Erythroblast (primary cell): Measurements from ENCODE around the gene INHBB.

Experiments used
- DNase-seq, 2 experiments: peaks; one replicate each; lab custom pipeline; 2025; lab: John Stamatoyannopoulos, UW
- GATA1 ChIP-seq: IDR thresholded peaks from 2 replicates; pipeline ENCODE4 v1.6.1; 2011; ENCODE audit warnings: low read depth, mild to moderate bottlenecking, control low read depth, low read length, moderate library complexity
- POLR2A ChIP-seq: IDR thresholded peaks from 2 replicates; pipeline ENCODE4 v1.6.1; 2011; ENCODE audit warnings: mild to moderate bottlenecking, low read length

The INHBB gene

DNA sequence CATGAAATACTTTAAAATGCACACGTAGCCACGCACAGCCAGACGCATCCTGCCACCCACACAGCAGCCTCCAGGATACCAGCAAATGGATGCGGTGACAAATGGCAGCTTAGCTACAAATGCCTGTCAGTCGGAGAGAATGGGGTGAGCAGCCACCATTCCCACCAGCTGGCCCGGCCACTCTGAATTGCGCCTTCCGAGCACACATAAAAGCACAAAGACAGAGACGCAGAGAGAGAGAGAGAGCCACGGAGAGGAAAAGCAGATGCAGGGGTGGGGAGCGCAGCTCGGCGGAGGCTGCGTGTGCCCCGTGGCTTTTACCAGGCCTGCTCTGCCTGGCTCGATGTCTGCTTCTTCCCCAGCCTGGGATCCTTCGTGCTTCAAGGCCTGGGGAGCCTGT, 4.1 kb downstream of the INHBB start:
- TF ChIP-seq GATA1 (no peak), POLR2A (no peak)
- no peak for DNase-seq

DNA sequence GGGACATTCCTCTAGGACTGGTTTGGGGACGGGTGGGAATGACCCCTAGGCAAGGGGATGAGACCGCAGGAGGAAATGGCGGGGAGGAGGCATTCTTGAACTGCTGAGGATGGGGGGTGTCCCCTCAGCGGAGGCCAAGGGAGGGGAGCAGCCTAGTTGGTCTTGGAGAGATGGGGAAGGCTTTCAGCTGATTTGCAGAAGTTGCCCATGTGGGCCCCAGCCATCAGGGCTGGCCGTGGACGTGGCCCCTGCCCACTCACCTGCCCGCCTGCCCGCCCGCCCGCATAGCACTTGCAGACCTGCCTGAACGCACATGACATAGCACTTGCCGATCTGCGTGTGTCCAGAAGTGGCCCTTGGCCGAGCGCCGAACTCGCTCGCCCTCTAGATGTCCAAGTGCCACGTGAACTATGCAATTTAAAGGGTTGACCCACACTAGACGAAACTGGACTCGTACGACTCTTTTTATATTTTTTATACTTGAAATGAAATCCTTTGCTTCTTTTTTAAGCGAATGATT, 4.9 kb downstream of the INHBB start:
- no peak for DNase-seq
- TF ChIP-seq POLR2A (no peak), GATA1 (no peak)

DNA sequence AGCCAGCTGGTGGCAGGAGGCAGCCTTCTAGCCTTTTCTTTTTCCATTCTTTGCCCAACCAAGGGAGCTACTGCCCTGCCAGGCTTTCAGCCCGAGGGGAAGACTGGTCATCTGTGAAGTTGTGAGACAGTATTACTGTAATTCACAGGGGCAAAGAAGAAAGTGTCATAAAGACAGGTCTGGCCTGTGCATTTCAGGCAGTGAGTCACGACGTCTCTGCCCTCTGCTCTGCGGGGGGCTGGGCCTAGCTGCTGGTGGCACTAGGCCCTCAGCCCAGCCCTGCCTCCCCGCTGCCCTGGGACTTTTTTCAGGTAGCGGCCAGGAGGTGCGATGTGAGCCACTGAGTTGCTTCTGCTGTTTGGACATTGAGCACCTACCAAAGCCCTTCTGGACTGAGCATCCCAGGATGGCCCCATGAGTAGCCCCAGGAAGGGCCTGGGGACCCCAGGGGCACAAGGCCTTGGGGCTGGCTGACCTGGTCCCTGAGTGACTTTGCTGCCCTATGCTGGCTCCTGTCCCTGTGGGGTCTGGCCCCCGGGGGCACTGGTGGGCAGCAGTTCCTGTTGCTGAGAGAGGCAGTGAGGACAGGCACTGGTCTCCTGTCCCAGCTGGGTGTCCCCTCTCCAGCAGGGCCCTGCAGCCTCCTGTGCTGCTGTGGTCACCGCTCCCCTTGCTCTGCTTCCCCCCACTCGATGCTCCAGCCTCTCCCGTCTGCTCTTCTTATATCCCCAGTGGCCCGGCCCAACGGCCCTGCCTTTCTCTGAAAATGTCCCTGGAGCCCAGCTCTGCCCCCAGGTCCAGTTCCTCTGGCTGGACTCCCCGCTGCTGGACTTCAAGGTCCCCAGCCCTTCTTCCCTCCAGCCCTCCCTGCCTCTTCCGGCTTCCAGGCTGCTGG, 7.0 kb downstream of the INHBB start:
- DNase-seq, result no peak
- TF ChIP-seq POLR2A, result no peak
- no peak for TF ChIP-seq GATA1

DNA sequence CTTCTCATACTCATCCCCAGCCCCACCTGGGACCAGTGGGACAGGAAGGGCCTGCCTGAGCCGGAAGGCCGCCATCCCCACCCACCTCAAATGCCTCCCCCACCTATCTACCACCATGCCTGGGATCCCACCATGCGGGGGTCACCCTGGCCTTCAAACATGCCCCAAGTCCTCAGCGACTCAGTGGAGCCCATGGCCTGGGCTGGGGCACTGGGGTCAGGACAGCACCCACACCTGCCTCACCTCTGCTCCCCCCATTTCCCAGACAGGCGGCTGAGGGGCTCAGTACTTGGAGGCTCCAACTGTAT, 7.6 kb downstream of the INHBB start:
- TF ChIP-seq GATA1 (no peak), POLR2A (no peak)
- no peak for DNase-seq

DNA sequence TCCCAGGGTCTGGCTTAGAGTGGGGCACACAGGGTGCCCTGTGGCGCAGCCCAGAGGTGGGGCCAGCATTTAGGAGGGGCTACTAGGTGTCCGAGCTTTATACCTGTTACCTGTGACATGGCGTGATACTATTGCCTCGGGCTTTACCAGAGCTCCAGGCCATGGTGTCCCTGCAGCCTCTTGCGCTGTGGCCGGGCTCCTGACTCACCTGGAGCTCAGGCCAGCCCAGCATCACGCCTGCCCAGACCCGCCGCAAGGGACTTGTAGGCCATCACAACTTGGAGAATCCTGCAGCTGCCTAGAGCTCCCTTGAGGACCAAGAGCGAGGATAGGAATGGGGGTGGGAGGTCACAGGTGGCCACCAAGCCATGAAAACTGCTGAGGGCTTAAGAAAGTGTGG, 8.0 kb downstream of the INHBB start:
- no peak for DNase-seq
- TF ChIP-seq GATA1 (no peak), POLR2A (no peak)

DNA sequence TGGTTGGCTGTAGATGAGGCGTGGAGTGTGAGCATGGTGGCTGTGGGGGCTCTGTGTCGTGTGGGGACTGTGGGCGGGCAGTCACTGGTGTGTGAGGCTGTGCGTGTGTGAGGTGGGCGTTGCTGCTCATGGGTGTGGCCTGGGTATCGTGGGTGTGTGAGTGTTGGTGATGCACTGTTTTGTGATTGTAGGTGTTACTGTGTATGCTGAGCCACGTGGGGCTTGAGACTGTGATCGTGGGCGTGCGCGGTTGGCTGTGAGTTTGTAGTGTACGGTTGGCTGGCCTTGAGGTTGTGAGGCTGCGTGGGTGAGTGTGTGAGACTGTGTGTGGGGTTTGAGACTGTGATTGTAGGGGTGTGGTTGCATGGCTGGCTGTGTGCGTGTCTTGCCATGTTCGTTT, 8.5 kb downstream of the INHBB start:
- no peak for TF ChIP-seq GATA1
- no peak for TF ChIP-seq POLR2A
- DNase-seq, result no peak

DNA sequence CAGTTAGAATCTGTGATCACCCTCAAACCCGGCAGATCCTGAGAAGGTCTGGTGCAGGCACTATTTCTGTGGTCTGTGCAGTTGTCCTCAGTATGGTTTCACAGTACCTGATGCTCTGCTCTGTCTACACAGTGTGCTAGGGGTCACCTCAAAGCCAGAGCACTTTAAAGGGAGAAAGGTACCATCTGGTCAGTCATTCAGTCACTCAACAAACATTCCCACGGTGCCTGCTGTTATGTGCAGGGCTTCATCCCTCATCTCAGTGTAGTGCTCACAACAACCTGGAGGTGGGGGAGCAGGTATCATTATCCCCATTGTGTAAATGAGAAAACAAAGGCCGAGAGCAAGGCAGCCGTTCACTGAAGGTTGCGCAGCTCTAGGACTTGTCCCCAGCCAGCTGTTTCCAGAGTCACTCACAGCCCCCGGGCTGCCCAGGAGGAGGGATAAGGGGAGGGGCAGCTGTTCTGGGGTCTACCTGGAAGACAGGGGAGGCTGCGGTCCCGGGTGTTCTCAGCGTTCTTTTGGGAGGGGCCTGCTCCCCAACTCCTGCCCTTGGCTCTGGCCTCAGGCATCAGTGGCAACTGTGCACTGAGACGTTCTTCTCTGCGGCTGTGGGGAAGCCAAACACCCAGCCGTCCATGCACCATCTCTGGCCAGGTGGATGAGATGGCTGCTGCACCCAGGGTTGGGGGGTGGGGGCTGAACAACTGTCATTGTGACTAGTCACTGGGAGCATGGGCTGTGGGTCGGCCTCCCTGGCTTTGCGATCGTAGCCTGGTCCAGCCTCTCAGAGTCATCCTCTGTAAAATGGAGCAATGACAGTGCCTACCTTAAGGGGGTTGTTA, 9.2 kb downstream of the INHBB start:
- no peak for DNase-seq
- no peak for TF ChIP-seq POLR2A
- no peak for TF ChIP-seq GATA1

DNA sequence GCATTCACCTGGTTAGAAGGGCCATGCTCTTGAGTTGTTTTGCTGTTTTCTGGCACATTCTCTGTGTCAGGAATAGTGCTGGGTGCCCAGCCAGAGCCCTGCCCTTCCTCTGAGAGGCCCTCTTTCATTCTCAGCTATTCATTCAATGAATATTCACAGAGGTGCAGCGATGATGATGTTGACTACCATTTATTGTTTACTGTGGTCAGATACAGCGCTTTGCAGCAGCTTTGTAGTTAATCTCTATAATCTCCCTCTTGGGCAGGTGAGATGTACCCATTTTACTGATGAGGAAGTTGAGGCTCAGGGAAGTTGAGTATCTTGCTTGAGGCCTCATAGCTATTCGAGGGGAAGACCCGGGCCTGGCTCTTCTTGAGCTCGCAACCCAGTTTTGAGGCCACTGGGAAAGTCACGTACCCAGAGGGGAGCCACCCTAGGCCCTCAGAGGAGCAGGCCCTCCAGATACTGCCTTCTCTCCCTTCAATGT, 9.9 kb downstream of the INHBB start:
- TF ChIP-seq POLR2A, result no peak
- no peak for TF ChIP-seq GATA1
- DNase-seq, result no peak

DNA sequence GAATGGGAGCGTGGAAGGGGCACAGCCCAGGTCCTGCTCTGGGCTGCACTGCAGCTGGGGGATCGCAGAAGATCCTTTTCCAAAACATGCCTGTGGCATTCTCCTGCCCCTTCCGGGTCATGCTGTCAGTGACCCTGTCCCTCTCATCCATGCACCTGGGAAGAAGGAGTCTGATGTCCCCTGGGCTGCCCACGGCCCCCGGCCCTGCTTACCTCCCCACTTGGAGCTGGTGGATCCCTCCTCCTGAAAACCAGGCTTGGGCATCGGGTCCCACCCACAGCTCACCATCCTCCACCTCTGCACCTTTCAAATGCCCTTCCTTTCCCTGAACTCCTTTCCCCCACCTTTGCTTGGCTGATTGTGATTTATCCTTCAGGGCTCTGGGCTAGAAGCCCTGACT, 11.8 kb downstream of the INHBB start:
- DNase-seq, result no peak
- TF ChIP-seq GATA1 (no peak), POLR2A (no peak)

DNA sequence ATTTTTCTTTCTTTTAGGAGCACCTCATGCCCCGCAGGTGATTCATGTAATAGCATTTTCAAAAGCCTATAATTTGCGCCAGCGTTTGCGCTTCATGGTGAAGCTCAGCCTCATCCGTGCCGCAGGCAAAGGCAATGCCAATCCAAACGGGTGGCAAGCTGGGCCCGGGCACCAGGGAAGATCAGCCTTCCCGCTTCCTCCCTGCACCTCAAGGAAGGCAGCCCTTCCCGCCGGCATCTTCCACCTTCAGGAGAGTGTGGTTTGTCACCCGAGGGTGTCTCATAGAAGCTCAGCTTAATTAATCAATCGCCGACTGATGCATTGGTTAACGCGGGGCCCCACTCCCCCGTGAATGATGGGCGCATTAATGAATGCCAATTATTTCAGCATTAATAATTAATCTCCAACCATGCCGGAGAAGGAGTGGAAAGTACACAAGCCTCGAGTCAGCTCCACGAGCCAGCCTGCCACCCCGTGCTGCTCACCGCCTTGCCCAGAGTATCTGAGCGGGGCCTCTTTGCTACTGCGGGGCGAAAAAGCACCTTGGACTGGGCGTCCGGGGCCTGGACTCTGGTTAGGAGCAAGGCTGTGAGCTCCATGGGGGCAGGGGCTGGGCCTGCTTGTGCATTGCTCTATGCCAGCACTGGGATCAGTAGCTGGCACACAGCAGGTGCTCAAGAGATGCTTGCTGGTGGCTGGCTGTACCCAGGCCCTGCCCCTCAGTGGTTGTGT, 13.0 kb downstream of the INHBB start:
- DNase-seq, result no peak
- TF ChIP-seq GATA1, result no peak
- TF ChIP-seq POLR2A, result no peak

DNA sequence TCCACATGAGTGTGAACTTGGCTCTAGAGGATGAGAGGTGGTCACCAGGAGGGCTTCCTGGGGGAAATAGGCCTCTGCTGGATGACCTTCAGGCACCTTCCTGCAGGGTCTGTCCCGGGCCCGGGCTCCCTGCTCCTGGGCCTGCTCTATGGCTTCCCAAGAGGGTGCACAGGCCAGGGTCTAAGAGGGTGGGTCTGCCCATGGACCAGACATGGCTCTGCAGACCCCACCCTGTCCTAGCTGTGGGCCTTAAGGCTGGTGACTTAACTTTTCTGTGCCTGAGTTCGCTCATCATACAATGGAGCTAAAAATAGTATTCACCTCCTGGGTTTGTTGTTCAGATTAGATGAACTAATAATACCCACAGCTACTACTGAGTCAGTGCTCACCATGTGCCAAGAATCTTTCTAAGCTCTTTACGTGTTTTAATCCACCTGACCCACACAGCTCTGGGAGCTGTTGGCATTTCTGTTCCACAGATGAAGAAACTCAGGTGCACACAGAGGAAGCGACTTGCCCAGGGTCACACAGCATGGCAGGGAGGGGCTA, 14.4 kb downstream of the INHBB start:
- no peak for TF ChIP-seq POLR2A
- no peak for TF ChIP-seq GATA1
- no peak for DNase-seq

DNA sequence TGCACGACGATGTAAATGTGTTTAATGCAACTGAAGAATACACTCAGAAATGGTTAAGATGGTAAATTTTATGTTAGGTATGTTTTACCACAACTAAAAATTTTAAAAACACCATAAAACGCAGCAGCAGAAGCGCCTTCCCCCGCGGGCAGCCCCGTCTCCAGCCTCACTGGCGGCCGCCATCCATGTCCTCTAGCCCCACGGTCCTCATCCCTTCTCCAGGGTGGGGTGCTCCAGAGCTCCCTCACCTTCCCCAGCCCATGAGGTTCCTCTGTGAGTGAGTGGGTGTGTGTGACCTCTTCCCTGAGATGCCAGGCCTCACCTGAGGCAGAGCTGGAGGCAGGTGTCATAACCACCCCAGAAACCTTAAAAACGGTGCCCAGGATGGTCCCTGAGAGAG, 17.0 kb downstream of the INHBB start:
- no peak for DNase-seq
- TF ChIP-seq POLR2A (no peak), GATA1 (no peak)

DNA sequence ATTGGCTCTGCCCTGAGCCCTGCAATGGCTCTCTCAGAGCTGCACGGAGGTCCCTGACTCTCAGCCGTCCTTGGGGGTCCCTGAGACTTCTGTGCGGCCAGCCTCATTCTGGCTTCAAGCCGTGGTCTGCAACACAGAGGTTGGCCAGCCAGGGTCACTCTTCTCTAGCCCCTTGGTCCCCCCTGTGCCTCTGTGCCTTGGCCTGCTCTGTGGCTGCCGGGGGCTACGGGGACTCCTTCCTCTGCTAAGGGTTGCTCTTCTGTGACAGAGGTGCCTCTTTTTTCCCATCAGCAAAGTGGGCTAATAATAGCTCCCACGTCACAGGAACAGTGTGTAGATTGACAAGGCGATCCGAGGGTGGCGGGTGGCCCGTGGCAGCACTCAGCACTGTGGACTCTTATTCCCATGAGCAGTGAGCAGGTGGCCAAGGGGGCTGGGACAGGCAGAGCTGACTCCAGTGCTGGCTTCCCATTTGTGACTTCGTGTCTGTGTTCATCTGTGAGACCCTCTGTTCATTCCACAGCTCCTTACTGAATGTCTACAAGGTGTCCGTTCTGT, 19.4 kb downstream of the INHBB start:
- TF ChIP-seq GATA1 (no peak), POLR2A (no peak)
- no peak for DNase-seq

DNA sequence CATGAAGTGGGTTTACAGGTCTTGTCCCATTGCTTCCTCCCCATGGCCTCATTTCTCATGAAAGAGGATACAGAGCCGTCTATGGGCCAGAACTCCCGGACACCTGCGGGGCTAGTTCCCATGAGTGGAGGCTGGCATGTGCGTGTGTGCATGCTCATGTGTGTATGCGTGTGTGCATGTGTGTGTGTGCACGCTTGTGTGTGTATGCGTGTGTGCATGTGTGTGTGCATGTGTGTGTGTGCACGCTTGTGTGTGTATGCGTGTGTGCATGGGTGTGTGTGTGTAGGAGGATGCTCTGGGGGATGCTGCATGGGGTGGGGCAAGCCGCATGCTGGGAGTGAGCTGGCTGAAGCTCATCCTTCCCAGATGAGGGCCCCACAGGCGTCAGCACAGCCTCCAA, 20.8 kb downstream of the INHBB start:
- no peak for DNase-seq
- TF ChIP-seq GATA1 (no peak), POLR2A (no peak)

DNA sequence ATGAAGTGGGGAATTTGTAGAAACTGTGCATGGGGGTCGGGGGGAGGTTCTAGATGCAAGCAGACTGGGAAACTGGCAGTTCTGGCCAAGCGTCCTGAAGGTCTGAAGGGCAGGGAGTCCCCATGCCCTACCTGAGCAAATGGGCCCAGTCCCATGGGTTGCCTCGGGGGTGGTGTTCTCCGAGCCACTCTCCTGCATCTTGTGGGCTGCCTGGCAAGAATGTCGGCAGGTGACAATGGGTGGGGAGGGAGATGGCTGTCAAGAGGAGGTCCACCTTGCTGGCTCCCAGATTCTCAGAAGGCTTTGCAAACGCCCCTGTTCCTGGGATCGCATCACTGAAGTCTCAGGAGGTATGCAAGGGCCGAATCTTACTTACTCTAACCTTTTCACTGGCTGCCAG, 21.3 kb downstream of the INHBB start:
- no peak for DNase-seq
- no peak for TF ChIP-seq POLR2A
- no peak for TF ChIP-seq GATA1
